Activated naive CD4-positive, alpha-beta T cell treated with anti-CD3 and anti-CD28 coated beads, Interleukin-2, amount 50 U/mL, for 24 hours (primary cell): ENCODE data around the gene LAMC1.
A peak's percentile ranks its signal among the peaks of the same experiment; 100 is the strongest.

Experiments
- H3K27ac Mint-ChIP-seq: one replicate; pipeline ENCODE4 v1.8.0; 2021; ENCODE audit warnings: mild to moderate bottlenecking, mixed read lengths
- H3K27me3 Mint-ChIP-seq: one replicate; pipeline ENCODE4 v1.8.0; 2021; ENCODE audit warnings: mixed read lengths
- H3K36me3 Mint-ChIP-seq: one replicate; pipeline ENCODE4 v1.8.0; 2021; ENCODE audit warnings: mixed read lengths
- H3K4me1 Mint-ChIP-seq: one replicate; pipeline ENCODE4 v1.8.0; 2021; ENCODE audit warnings: mixed read lengths
- H3K4me3 Mint-ChIP-seq: one replicate; pipeline ENCODE4 v1.8.0; 2021; ENCODE audit warnings: mild to moderate bottlenecking, mixed read lengths
- H3K9me3 Mint-ChIP-seq: one replicate; pipeline ENCODE4 v1.8.0; 2021; ENCODE audit warnings: mixed read lengths

Gene LAMC1

GRCh38 chr1:183023146-183023600 is at the start of gene LAMC1:
Gene LAMC1, plus strand, starts transcription at chr1:183023420. Its CDS starts 297 bp downstream, at chr1:183023717.
- Mint-ChIP-seq H3K27me3 (peaks cover 56% of the 10 kb centered on the region), H3K9me3 (peaks cover 7% of the 10 kb centered on the region), H3K4me1 (peaks cover 22% of the 10 kb centered on the region), H3K27ac (peak within 1 kb of the TSS; percentile 79), H3K4me3 (peak within 1 kb of the TSS; percentile 86), H3K36me3 (no peaks in the 10 kb centered on the region)

- H3K4me3 Mint-ChIP-seq = no peak overlapping the region
- no peaks in the 10 kb centered on the region for H3K36me3 Mint-ChIP-seq
- no peak overlapping the region for H3K27ac Mint-ChIP-seq
- H3K4me1 Mint-ChIP-seq = no peaks in the 10 kb centered on the region
- no peaks in the 10 kb centered on the region for H3K9me3 Mint-ChIP-seq
- peaks cover 4% of the 10 kb centered on the region for H3K27me3 Mint-ChIP-seq
Observed at GRCh38 chr1:182974506-182975191, 48.6 kb upstream of the LAMC1 start.

DNA sequence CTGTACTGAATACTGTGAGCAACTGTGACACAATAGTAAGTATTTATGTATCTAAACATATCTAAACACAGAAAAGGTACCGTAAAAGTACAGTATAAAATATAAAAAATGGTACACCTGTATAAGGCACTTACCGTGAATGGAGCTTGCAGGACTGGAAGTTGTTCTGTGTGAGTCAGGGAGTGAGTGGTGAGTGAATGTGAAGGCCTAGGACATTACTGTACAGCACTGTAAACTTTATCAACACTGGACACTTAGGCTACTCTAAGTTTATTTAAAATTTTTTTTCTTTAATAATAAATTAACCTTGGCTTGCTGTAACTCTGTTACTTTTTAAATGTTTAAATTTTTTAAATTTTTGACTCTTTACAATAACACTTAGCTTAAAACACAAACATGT is 45.7 kb upstream of the LAMC1 start:
- Mint-ChIP-seq H3K4me1 (no peaks in the 10 kb centered on the region), H3K4me3 (no peak overlapping the region), H3K27ac (no peak overlapping the region), H3K9me3 (no peaks in the 10 kb centered on the region), H3K27me3 (peaks cover 7% of the 10 kb centered on the region), H3K36me3 (no peaks in the 10 kb centered on the region)

- Mint-ChIP-seq H3K9me3 (no peaks in the 10 kb centered on the region), H3K27me3 (peaks cover 8% of the 10 kb centered on the region), H3K27ac (no peak overlapping the region), H3K4me1 (no peaks in the 10 kb centered on the region), H3K36me3 (no peaks in the 10 kb centered on the region), H3K4me3 (no peak overlapping the region)
Observed at GRCh38 chr1:182978151-182978853, 44.9 kb upstream of the LAMC1 start.

DNA sequence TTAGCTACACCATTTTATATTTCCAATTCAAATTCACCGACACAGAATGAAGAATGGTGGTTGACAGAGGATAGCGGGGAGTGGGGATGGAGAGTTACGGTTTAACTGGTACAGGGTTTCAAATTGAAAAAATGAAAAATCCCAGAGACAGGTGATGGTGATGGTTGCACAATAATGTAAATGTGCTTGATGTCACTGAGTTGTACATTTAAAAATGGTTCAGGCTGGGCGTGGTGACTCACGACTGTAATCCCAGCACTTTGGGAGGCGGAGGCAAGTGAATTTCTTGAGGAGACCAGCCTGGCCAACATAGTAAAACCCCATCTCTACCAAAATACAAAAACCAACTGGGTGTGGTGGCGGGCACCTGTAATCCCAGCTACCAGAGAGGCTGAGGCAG is 39.1 kb upstream of the LAMC1 start:
- H3K4me1 Mint-ChIP-seq = no peaks in the 10 kb centered on the region
- H3K9me3 Mint-ChIP-seq = no peaks in the 10 kb centered on the region
- H3K4me3 Mint-ChIP-seq = no peak overlapping the region
- no peaks in the 10 kb centered on the region for H3K36me3 Mint-ChIP-seq
- H3K27ac Mint-ChIP-seq = no peak overlapping the region
- peaks cover 24% of the 10 kb centered on the region for H3K27me3 Mint-ChIP-seq

GRCh38 chr1:182984621-182985020 is 38.6 kb upstream of the LAMC1 start:
- no peaks in the 10 kb centered on the region for H3K9me3 Mint-ChIP-seq
- no peaks in the 10 kb centered on the region for H3K36me3 Mint-ChIP-seq
- H3K27ac Mint-ChIP-seq = no peak overlapping the region
- peaks cover 24% of the 10 kb centered on the region for H3K27me3 Mint-ChIP-seq
- H3K4me3 Mint-ChIP-seq = no peak overlapping the region
- no peaks in the 10 kb centered on the region for H3K4me1 Mint-ChIP-seq

GRCh38 chr1:182985876-182986275 is 37.3 kb upstream of the LAMC1 start:
- Mint-ChIP-seq H3K36me3 (no peaks in the 10 kb centered on the region), H3K4me1 (no peaks in the 10 kb centered on the region), H3K4me3 (no peak overlapping the region), H3K27ac (peak overlapping the region; percentile 38), H3K27me3 (peaks cover 30% of the 10 kb centered on the region), H3K9me3 (no peaks in the 10 kb centered on the region)

DNA sequence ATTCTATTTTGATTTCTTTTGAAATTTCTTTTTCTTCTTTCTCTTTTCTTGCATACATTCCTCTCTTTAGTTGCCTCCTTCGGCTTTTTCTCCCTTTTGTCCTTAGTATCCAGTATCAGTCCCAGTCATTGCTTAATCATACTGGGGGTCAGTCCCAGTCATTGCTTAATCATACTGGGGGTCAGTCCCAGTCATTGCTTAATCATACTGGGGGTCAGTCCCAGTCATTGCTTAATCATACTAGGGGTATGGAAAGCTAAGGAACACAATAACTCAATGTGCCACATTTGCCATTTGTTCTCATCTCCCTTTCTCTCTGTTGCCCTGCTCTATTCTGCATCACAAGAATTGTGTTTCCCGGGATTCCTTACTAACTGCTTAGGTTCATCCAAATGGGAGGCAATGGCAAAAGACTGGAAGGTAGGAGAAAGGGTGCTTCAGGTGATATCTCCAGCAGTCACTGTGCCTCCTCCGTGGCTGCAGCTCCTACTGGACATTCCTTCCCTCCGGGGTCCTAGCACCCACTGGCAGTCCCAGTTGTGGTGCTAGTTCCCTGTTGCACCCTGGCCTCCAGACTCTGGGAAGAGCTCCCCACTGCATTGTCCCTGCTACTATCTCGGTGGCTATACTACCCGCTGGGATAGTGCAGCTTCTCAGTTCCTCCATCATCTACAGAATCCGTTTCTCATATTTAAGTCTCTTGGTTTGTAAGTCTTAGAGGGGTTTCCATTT is 32.6 kb upstream of the LAMC1 start:
- no peaks in the 10 kb centered on the region for H3K36me3 Mint-ChIP-seq
- H3K9me3 Mint-ChIP-seq = no peaks in the 10 kb centered on the region
- H3K4me3 Mint-ChIP-seq = no peak overlapping the region
- H3K27ac Mint-ChIP-seq = no peak overlapping the region
- peaks cover 25% of the 10 kb centered on the region for H3K27me3 Mint-ChIP-seq
- no peaks in the 10 kb centered on the region for H3K4me1 Mint-ChIP-seq

DNA sequence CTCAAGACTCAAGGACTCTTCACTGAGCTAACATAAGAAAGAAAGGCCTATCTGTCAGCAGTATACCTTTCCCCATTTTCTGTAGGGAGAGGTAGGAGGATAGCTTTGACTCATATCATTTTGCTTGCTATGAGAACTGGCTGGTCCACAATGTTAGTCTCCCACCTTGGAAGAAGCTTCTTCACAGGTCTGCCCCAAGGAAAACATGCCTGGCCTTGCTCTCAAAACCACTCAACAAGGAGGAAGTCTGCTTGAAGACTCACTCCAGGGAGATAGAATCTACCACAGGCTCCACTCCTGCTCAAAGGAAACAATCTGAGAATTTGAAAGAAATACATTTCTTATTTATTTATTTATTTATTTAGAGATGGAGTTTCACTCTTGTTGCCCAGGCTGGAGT is 29.5 kb upstream of the LAMC1 start:
- Mint-ChIP-seq H3K27me3 (peaks cover 23% of the 10 kb centered on the region), H3K36me3 (no peaks in the 10 kb centered on the region), H3K9me3 (no peaks in the 10 kb centered on the region), H3K4me3 (no peak overlapping the region), H3K4me1 (no peaks in the 10 kb centered on the region), H3K27ac (no peak overlapping the region)

DNA sequence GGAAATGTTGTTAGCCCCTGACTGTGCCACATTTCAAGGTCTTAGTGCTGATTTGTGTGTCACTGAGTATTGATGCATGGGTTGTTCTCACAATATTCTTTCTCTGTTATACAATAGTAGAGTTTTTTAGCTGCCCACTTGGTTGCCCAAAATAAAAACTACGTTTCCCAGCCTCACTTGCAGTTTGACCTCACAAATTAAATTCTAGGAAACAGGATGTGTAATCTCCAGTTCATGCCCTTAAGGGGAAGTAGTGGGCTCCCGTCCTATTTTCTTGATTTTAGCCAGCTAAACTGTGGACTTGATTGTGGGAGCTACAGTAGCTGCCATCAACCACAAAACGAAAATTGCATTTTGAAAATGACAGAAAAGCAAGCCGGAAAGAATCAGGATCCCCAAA is 27.3 kb upstream of the LAMC1 start:
- H3K27me3 Mint-ChIP-seq = peaks cover 25% of the 10 kb centered on the region
- no peaks in the 10 kb centered on the region for H3K9me3 Mint-ChIP-seq
- no peaks in the 10 kb centered on the region for H3K4me1 Mint-ChIP-seq
- H3K27ac Mint-ChIP-seq = no peak overlapping the region
- no peak overlapping the region for H3K4me3 Mint-ChIP-seq
- H3K36me3 Mint-ChIP-seq = no peaks in the 10 kb centered on the region

- no peaks in the 10 kb centered on the region for H3K9me3 Mint-ChIP-seq
- no peaks in the 10 kb centered on the region for H3K4me1 Mint-ChIP-seq
- H3K27ac Mint-ChIP-seq = no peak overlapping the region
- peaks cover 25% of the 10 kb centered on the region for H3K27me3 Mint-ChIP-seq
- no peak overlapping the region for H3K4me3 Mint-ChIP-seq
- no peaks in the 10 kb centered on the region for H3K36me3 Mint-ChIP-seq
Observed at GRCh38 chr1:182996816-182997215, 26.4 kb upstream of the LAMC1 start.

DNA sequence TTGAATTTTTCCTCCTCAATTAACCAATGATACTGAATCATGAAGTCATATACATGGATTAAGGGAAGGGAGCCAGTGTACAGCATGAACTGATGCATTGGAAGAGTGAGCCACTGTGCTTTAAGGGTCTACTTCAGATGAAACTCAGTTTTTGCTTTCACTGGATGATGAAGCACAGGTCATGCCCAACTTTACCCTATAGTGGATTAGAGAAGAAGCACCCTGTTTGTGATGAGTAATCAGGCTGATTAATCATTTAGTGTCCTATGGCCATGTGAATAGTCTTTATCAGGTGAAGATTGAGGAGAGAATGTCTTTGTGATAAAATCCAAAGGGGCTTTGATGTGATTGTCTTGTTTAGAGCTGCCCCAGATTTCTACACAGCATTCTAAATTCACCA is 24.7 kb upstream of the LAMC1 start:
- Mint-ChIP-seq H3K9me3 (no peaks in the 10 kb centered on the region), H3K27me3 (peaks cover 25% of the 10 kb centered on the region), H3K4me3 (no peak overlapping the region), H3K27ac (no peak overlapping the region), H3K36me3 (no peaks in the 10 kb centered on the region), H3K4me1 (no peaks in the 10 kb centered on the region)

DNA sequence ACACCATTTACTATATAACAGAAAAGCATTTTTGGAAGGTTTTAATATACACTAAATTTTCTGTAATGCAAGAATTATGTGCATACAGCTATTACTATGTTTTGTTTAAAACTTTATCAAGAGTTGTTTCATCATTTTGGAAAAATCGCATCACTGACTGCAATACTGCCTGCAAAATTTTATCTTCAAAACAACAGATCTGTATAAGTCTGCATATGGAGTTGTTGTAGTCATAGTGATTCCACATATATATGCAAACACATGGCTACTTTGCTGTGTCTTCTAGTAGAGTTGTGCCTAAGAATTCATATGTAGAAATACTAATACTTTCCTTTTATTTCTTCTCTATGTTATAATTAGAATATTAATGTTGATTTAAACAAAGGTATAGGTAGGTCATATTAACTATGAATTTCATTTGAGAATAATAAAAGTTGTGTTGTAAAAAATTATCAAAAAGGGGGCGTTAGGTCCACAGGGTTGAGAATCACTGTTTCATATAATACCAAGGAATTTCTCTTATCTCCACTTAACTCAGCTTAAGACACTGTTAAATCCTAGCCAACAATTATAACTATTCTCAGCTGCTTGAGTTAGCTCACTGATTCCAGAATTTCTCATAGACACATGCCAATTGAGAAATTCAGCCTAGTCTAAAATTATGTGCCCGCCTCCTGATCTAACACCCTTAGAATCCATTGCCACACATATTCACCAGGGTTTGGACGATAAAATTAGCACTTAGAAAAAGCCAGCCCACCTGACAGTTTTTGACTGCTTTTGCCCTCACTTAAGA is 22.9 kb upstream of the LAMC1 start:
- Mint-ChIP-seq H3K36me3 (no peaks in the 10 kb centered on the region), H3K4me1 (no peaks in the 10 kb centered on the region), H3K27ac (no peak overlapping the region), H3K27me3 (peaks cover 37% of the 10 kb centered on the region), H3K4me3 (no peak overlapping the region), H3K9me3 (no peaks in the 10 kb centered on the region)

- Mint-ChIP-seq H3K36me3 (no peaks in the 10 kb centered on the region), H3K4me1 (no peaks in the 10 kb centered on the region), H3K27me3 (peaks cover 33% of the 10 kb centered on the region), H3K27ac (no peak overlapping the region), H3K4me3 (no peak overlapping the region), H3K9me3 (no peaks in the 10 kb centered on the region)
Observed at GRCh38 chr1:183002267-183002666, 21.0 kb upstream of the LAMC1 start.

DNA sequence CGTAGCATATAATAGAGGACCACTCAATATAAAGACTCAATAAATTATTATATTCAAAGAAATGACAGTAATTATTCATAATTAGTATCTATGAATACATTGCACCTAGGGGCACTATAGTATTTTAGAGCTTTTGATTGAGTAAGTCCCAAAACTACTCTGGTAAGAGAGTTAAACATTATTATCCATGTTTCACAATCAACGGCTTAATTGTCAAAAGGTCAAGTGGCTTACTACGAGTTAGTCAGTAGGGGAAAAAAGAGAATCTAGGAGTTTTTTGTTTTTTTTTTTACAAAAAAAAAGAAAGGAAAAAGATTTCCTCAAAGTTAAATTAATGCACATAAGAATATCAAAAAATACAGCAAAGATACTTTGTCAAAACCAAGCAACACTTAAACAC is 20.4 kb upstream of the LAMC1 start:
- Mint-ChIP-seq H3K4me3 (no peak overlapping the region), H3K36me3 (no peaks in the 10 kb centered on the region), H3K27ac (no peak overlapping the region), H3K27me3 (peaks cover 34% of the 10 kb centered on the region), H3K9me3 (no peaks in the 10 kb centered on the region), H3K4me1 (no peaks in the 10 kb centered on the region)
